GM15510 (cell line): Measurements from ENCODE around the gene ADIG.

Source experiments
- POLR2A ChIP-seq: IDR thresholded peaks from 3 replicates; pipeline ENCODE4 v1.6.1; 2011; ENCODE audit warnings: borderline replicate concordance; ENCODE audit not compliant: insufficient read length; ENCODE audit errors: extremely low read depth

The ADIG gene

GRCh38 chr20:38581013-38581412 lies at the start of gene ADIG:
Gene ADIG, plus strand, starts transcription at chr20:38581197. Its CDS starts 54 bp downstream, at chr20:38581251.
- no peak for TF ChIP-seq POLR2A

- TF ChIP-seq POLR2A: no peak
These were observed 46.2 kb upstream of the ADIG start for GRCh38 chr20:38534756-38535155.

- no peak for TF ChIP-seq POLR2A
These were observed 44.7 kb upstream of the ADIG start for GRCh38 chr20:38536310-38536709.

- TF ChIP-seq POLR2A: no peak
These were observed 43.8 kb upstream of the ADIG start for GRCh38 chr20:38537176-38537575.

GRCh38 chr20:38538789-38539188 lies 42.2 kb upstream of the ADIG start:
- TF ChIP-seq POLR2A: no peak

- no peak for TF ChIP-seq POLR2A
These were observed 37.7 kb upstream of the ADIG start for GRCh38 chr20:38543014-38543906.

GRCh38 chr20:38545771-38546170 lies 35.2 kb upstream of the ADIG start:
- no peak for TF ChIP-seq POLR2A

GRCh38 chr20:38547288-38548085 lies 33.5 kb upstream of the ADIG start:
- TF ChIP-seq POLR2A: no peak

GRCh38 chr20:38548356-38549083 lies 32.5 kb upstream of the ADIG start:
- TF ChIP-seq POLR2A: no peak

- TF ChIP-seq POLR2A: no peak
These were observed 30.7 kb upstream of the ADIG start for GRCh38 chr20:38550274-38550673.

- no peak for TF ChIP-seq POLR2A
These were observed 29.9 kb upstream of the ADIG start for GRCh38 chr20:38551056-38551626.

- no peak for TF ChIP-seq POLR2A
These were observed 26.0 kb upstream of the ADIG start for GRCh38 chr20:38554986-38555385.

- no peak for TF ChIP-seq POLR2A
These were observed 25.6 kb upstream of the ADIG start for GRCh38 chr20:38555395-38555794.

GRCh38 chr20:38557174-38557573 lies 23.8 kb upstream of the ADIG start:
- no peak for TF ChIP-seq POLR2A
